Stimulated activated CD4-positive, alpha-beta T cell treated with anti-CD3 and anti-CD28 coated beads, Interleukin-2, amount 100 ng/mL, for 24 hours (primary cell): Measurements from ENCODE around the gene RSPH6A.
"Not testable (repeated sequence)": the region's sequence is repeated elsewhere in the genome, so short reads cannot be mapped to it uniquely, and the experiment has no call there.

Experiments
- DNase-seq, 2 donors: peaks; one replicate each; pipeline ENCODE4 v3.0.0-alpha.2; 2020

RSPH6A gene

GRCh38 chr19:45799541-45799940 lies 15.6 kb downstream of the RSPH6A start:
- DNase-seq, result not testable (repeated sequence)

- peak; percentile 68 to 69 for DNase-seq
Observed at GRCh38 chr19:45798995-45799517, 16.1 kb downstream of the RSPH6A start.

GRCh38 chr19:45794627-45795026 lies 20.5 kb downstream of the RSPH6A start:
- no peak for DNase-seq

GRCh38 chr19:45793876-45794275 lies 21.2 kb downstream of the RSPH6A start:
- no peak for DNase-seq

- no peak for DNase-seq
Observed at GRCh38 chr19:45793178-45793564, 21.9 kb downstream of the RSPH6A start.

GRCh38 chr19:45792470-45793177 lies 22.5 kb downstream of the RSPH6A start, which contains the start of gene DMWD:
Gene DMWD (minus strand): TSS chr19:45792845. CDS start chr19:45792756, 89 bp downstream.
- DNase-seq, result peak; percentile 100

GRCh38 chr19:45791744-45792469 lies 23.2 kb downstream of the RSPH6A start:
- peak in 1 of 2 donors; percentile 31 for DNase-seq

GRCh38 chr19:45790942-45791341 lies 24.2 kb downstream of the RSPH6A start:
- no peak for DNase-seq

- no peak for DNase-seq
Observed at GRCh38 chr19:45789035-45789786, 25.9 kb downstream of the RSPH6A start.

- no peak for DNase-seq
Observed at GRCh38 chr19:45786533-45786894, 28.6 kb downstream of the RSPH6A start.

- no peak for DNase-seq
Observed at GRCh38 chr19:45785781-45786532, 29.2 kb downstream of the RSPH6A start.

- no peak for DNase-seq
Observed at GRCh38 chr19:45785097-45785496, 30.0 kb downstream of the RSPH6A start.

GRCh38 chr19:45784096-45784495 lies 31.0 kb downstream of the RSPH6A start:
- DNase-seq, result no peak

- DNase-seq, result no peak
Observed at GRCh38 chr19:45782820-45783785, 32.0 kb downstream of the RSPH6A start.

- DNase-seq, result no peak
Observed at GRCh38 chr19:45782162-45782691, 32.9 kb downstream of the RSPH6A start, which contains the start of gene DMPK. Gene DMPK (minus strand): TSS chr19:45782490. CDS start chr19:45782352, 138 bp downstream.

GRCh38 chr19:45781214-45782161 lies 33.6 kb downstream of the RSPH6A start:
- no peak for DNase-seq

- DNase-seq, result no peak
Observed at GRCh38 chr19:45780448-45781213, 34.5 kb downstream of the RSPH6A start.

- DNase-seq, result no peak
Observed at GRCh38 chr19:45780146-45780447, 35.0 kb downstream of the RSPH6A start.
